WTC11 (cell line): ENCODE data around the gene NCAPD2. TPM values are rescaled to one million over a fixed set of nuclear protein-coding genes. Genes with fewer than 3 reads are reported as not detected.

Experiments used
- ATAC-seq: fragments of 200-7000 bp; cut with Tn5 transposase; 2 replicates; pipeline ENCODE4 v1.10.0; 2021; ENCODE audit warnings: mild to moderate bottlenecking, moderate library complexity
- CTCF ChIA-PET: fragments of 300-600 bp; sonication (Branson Sonifier 250); formaldehyde crosslinking; loops from one replicate; lab custom pipeline; 2021; ENCODE audit warnings: antibody characterized with exemption; lab: Charles Lee
- POLR2A ChIA-PET: fragments of 350-600 bp; sonication (Branson Sonifier 250); formaldehyde crosslinking; loops from one replicate; lab custom pipeline; 2021; ENCODE audit warnings: antibody characterized with exemption; lab: Charles Lee
- DNase-seq: peaks from one replicate; pipeline ENCODE4 v3.0.0; 2021; ENCODE audit warnings: low spot score
- H3K27ac Mint-ChIP-seq: 2 replicates; pipeline ENCODE4 v1.8.0; 2021; ENCODE audit warnings: mixed read lengths
- H3K27me3 Mint-ChIP-seq: 2 replicates; pipeline ENCODE4 v1.8.0; 2021; ENCODE audit warnings: low read depth, mild to moderate bottlenecking, moderate library complexity, mixed read lengths
- H3K36me3 Mint-ChIP-seq: 2 replicates; pipeline ENCODE4 v1.8.0; 2021; ENCODE audit warnings: mixed read lengths
- H3K4me1 Mint-ChIP-seq: 2 replicates; pipeline ENCODE4 v1.8.0; 2022; ENCODE audit warnings: mixed read lengths
- H3K4me3 Mint-ChIP-seq: 2 replicates; pipeline ENCODE4 v1.8.0; 2021; ENCODE audit warnings: mild to moderate bottlenecking, moderate library complexity, mixed read lengths
- H3K9me3 Mint-ChIP-seq: 2 replicates; pipeline ENCODE4 v1.8.0; 2021; ENCODE audit warnings: mixed read lengths
- ARID4B ChIP-seq: sonication (generic); formaldehyde crosslinking; IDR thresholded peaks from 2 replicates; pipeline ENCODE4 v1.8.0; 2023; ENCODE audit warnings: missing genetic modification reagents, mild to moderate bottlenecking, borderline replicate concordance
- ATF2 ChIP-seq: sonication (generic); formaldehyde crosslinking; IDR thresholded peaks from 2 replicates; pipeline ENCODE4 v1.8.1; 2022; ENCODE audit warnings: low read depth, missing genetic modification reagents, borderline replicate concordance
- ATF6 ChIP-seq: sonication (generic); formaldehyde crosslinking; IDR thresholded peaks from 2 replicates; pipeline ENCODE4 v1.8.1; 2023; ENCODE audit warnings: mild to moderate bottlenecking, missing genetic modification reagents
- CTCF ChIP-seq: fragments of 200-600 bp; IDR thresholded peaks from 2 replicates; pipeline ENCODE4 v1.8.0; 2022; ENCODE audit warnings: antibody characterized with exemption
- FOXJ3 ChIP-seq: sonication (generic); formaldehyde crosslinking; IDR thresholded peaks from 2 replicates; pipeline ENCODE4 v1.9.0; 2021; ENCODE audit warnings: missing genetic modification reagents, mild to moderate bottlenecking, borderline replicate concordance
- FOXP1 ChIP-seq: sonication (generic); formaldehyde crosslinking; IDR thresholded peaks from 2 replicates; pipeline ENCODE4 v1.8.0; 2022; ENCODE audit warnings: missing genetic modification reagents, mild to moderate bottlenecking, moderate library complexity, borderline replicate concordance
- IRF2 ChIP-seq: sonication (generic); formaldehyde crosslinking; IDR thresholded peaks from 2 replicates; pipeline ENCODE4 v1.8.0; 2022; ENCODE audit warnings: low read depth, missing genetic modification reagents, borderline replicate concordance
- KAT7 ChIP-seq: sonication (generic); formaldehyde crosslinking; IDR thresholded peaks from 2 replicates; pipeline ENCODE4 v1.8.1; 2023; ENCODE audit warnings: missing genetic modification reagents, mild to moderate bottlenecking, borderline replicate concordance
- MXD4 ChIP-seq: fragments of 250-450 bp; sonication (Bioruptor Pico); IDR thresholded peaks from 2 replicates; pipeline ENCODE4 v1.8.0; 2021; ENCODE audit warnings: mild to moderate bottlenecking, moderate library complexity, borderline replicate concordance
- MYBL2 ChIP-seq: sonication (generic); formaldehyde crosslinking; IDR thresholded peaks from 2 replicates; pipeline ENCODE4 v1.8.1; 2023; ENCODE audit warnings: mild to moderate bottlenecking, moderate library complexity, missing genetic modification reagents
- PRDM15 ChIP-seq: sonication (generic); formaldehyde crosslinking; IDR thresholded peaks from 2 replicates; pipeline ENCODE4 v1.8.0; 2022; ENCODE audit warnings: missing genetic modification reagents
- RORB ChIP-seq: fragments of 250-450 bp; sonication (Bioruptor Pico); IDR thresholded peaks from 2 replicates; pipeline ENCODE4 v1.9.0; 2021; ENCODE audit warnings: mild to moderate bottlenecking
- SOX15 ChIP-seq: fragments of 250-450 bp; sonication (Bioruptor Pico); IDR thresholded peaks from 2 replicates; pipeline ENCODE4 v1.9.0; 2021; ENCODE audit warnings: mild to moderate bottlenecking
- TCF7 ChIP-seq: sonication (generic); formaldehyde crosslinking; IDR thresholded peaks from 2 replicates; pipeline ENCODE4 v1.8.0; 2022; ENCODE audit warnings: mild to moderate bottlenecking, low read depth, missing genetic modification reagents, moderate library complexity
- USF2 ChIP-seq: sonication (generic); formaldehyde crosslinking; IDR thresholded peaks from 2 replicates; pipeline ENCODE4 v1.8.1; 2023; ENCODE audit warnings: mild to moderate bottlenecking, missing genetic modification reagents, moderate library complexity
- total RNA-seq: library from RNA; stranded (reverse); gene quantifications from 3 replicates; pipeline ENCODE4 v1.2.3, GENCODE V29; 2021

Gene NCAPD2
- total RNA-seq, 1 experiment from 2014 or later: 141 TPM

GRCh38 chr12:6563448-6564050 lies 69.6 kb downstream of the NCAPD2 start:
- CTCF ChIA-PET: interaction anchor here (0.5 to 4.3 kb wide), 15 partner anchors 11 to 121 kb away, joined by 3 to 34 read pairs (median 4); partner anchors contain the start of gene GAPDH
- H3K36me3 Mint-ChIP-seq: peaks cover 82% of the 10 kb centered on the region
- H3K27ac Mint-ChIP-seq: no peak overlapping the region
- no peaks in the 10 kb centered on the region for H3K9me3 Mint-ChIP-seq
- no peak overlapping the region for H3K4me3 Mint-ChIP-seq
- POLR2A ChIA-PET: no interaction called here
- DNase-seq (peak; percentile 80), ATAC-seq (peak; percentile 56)
- H3K4me1 Mint-ChIP-seq: peaks cover 7% of the 10 kb centered on the region
- TF ChIP-seq KAT7 (CRISPR knock-in tag): no peak
- peak; percentile 39; the same call in 1 of the 2 replicates for TF ChIP-seq CTCF
- H3K27me3 Mint-ChIP-seq: no peaks in the 10 kb centered on the region

GRCh38 chr12:6567112-6567670 lies 73.3 kb downstream of the NCAPD2 start:
- ATAC-seq (no peak), DNase-seq (no peak)
- TF ChIP-seq ATF6 (CRISPR knock-in tag) (no peak), PRDM15 (CRISPR knock-in tag) (peak; percentile 44; the same call in 1 of the 2 replicates)
- Mint-ChIP-seq H3K27me3 (no peaks in the 10 kb centered on the region), H3K27ac (peak overlapping the region; percentile 99), H3K4me1 (peaks cover 13% of the 10 kb centered on the region), H3K4me3 (peak overlapping the region; percentile 99), H3K9me3 (no peaks in the 10 kb centered on the region), H3K36me3 (peaks cover 69% of the 10 kb centered on the region)
- CTCF ChIA-PET: interaction anchor here (1.8 kb wide), 1 partner anchor 30 kb away, joined by 9 read pairs; no protein-coding TSS in a partner anchor
- POLR2A ChIA-PET: interaction anchor here (0.9 to 1.1 kb wide), 2 partner anchors 33 to 102 kb away, joined by 3 to 5 read pairs; partner anchors contain the start of gene GAPDH

GRCh38 chr12:6569312-6569711 lies 75.4 kb downstream of the NCAPD2 start:
- no peak for DNase-seq
- no peak for ATAC-seq
- POLR2A ChIA-PET: interaction anchor here (1.2 kb wide), 1 partner anchor 40 kb away, joined by 5 read pairs; no protein-coding TSS in a partner anchor
- CTCF ChIA-PET: interaction anchor here (1.5 to 1.8 kb wide), 2 partner anchors 14 to 32 kb away, joined by 9 to 13 read pairs; partner anchors contain the start of gene IFFO1
- peaks cover 68% of the 10 kb centered on the region for H3K36me3 Mint-ChIP-seq
- H3K4me1 Mint-ChIP-seq: peaks cover 13% of the 10 kb centered on the region
- H3K27ac Mint-ChIP-seq: peak overlapping the region; percentile 32; the same call in 1 of the 2 replicates
- H3K4me3 Mint-ChIP-seq: peak overlapping the region; percentile 99
- no peaks in the 10 kb centered on the region for H3K9me3 Mint-ChIP-seq
- H3K27me3 Mint-ChIP-seq: no peaks in the 10 kb centered on the region
- TF ChIP-seq ARID4B (no peak), TCF7 (no peak), MYBL2 (CRISPR knock-in tag) (no peak), MXD4 (CRISPR knock-in tag) (no peak), FOXP1 (CRISPR knock-in tag) (no peak), FOXJ3 (no peak), ATF2 (CRISPR knock-in tag) (no peak), IRF2 (CRISPR knock-in tag) (no peak), SOX15 (CRISPR knock-in tag) (no peak), RORB (no peak), USF2 (CRISPR knock-in tag) (no peak)
